NT2/D1 (cell line): Measurements from ENCODE around the gene TRIM14.

Experiments used
- SUZ12 ChIP-seq: IDR thresholded peaks from 2 replicates; pipeline ENCODE4 v1.6.1; 2011; ENCODE audit not compliant: insufficient read length, insufficient read depth; ENCODE audit errors: extremely low read depth
- YY1 ChIP-seq: IDR thresholded peaks from 2 replicates; pipeline ENCODE4 v1.6.1; 2011; ENCODE audit not compliant: insufficient read length, insufficient read depth
- ZNF274 ChIP-seq: IDR thresholded peaks from 2 replicates; pipeline ENCODE4 v1.6.1; 2011; ENCODE audit warnings: mild to moderate bottlenecking, low read depth, low read length

DNA sequence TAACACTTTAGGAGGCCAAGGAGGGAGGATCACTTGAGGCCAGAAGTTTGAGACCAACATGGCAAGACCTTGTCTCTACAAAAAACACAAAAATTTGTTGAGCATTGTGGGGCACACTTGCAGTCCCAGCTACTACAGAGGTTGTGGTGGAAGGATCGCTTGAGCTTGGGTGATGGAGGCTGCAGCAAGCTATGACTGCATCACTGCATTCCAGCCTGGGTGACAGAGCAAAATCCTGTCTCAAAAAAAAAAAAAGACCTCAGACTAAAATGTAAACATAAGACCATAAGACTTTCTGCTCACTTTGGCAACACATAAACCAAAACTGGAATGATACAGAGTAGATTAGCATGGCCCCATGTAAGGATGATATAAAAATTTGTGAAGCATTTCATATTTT, 87.1 kb downstream of the TRIM14 start:
- no peak for TF ChIP-seq YY1
- TF ChIP-seq SUZ12 = no peak
- no peak for TF ChIP-seq ZNF274
